ENCODE data around the gene PROKR1. TPM values are rescaled to one million over a fixed set of nuclear protein-coding genes. Genes with fewer than 3 reads are reported as not detected.
"Not testable (repeated sequence)": the region's sequence is repeated elsewhere in the genome, so short reads cannot be mapped to it uniquely, and the experiment has no call there.

Gene PROKR1
- total RNA-seq, 1 experiment from 2014 or later: 3.7 TPM

GRCh38 chr2:68671961-68672360, 28.6 kb downstream of the PROKR1 start:
- Histone ChIP-seq H3K4me3 (ENCODE audit: insufficient read depth, low read depth, low read length) (no peak overlapping the region), H3K27me3 (ENCODE audit: control insufficient read depth, insufficient read depth, low read length) (no peaks in the 10 kb centered on the region), H3K36me3 (replicated peaks; ENCODE audit: control insufficient read depth, insufficient read depth, low read length) (no peaks in the 10 kb centered on the region)
- no peak for DNase-seq

- Histone ChIP-seq H3K27me3 (ENCODE audit: control insufficient read depth, insufficient read depth, low read length) (no peaks in the 10 kb centered on the region), H3K4me3 (ENCODE audit: insufficient read depth, low read depth, low read length) (no peak overlapping the region), H3K36me3 (replicated peaks; ENCODE audit: control insufficient read depth, insufficient read depth, low read length) (no peaks in the 10 kb centered on the region)
- DNase-seq: no peak
Observed at GRCh38 chr2:68673631-68674030, 30.3 kb downstream of the PROKR1 start.

GRCh38 chr2:68675470-68675869, 32.1 kb downstream of the PROKR1 start:
- Histone ChIP-seq H3K36me3 (replicated peaks; ENCODE audit: control insufficient read depth, insufficient read depth, low read length) (no peaks in the 10 kb centered on the region), H3K4me3 (ENCODE audit: insufficient read depth, low read depth, low read length) (no peak overlapping the region), H3K27me3 (ENCODE audit: control insufficient read depth, insufficient read depth, low read length) (no peaks in the 10 kb centered on the region)
- DNase-seq: no peak

- H3K4me3 ChIP-seq (ENCODE audit: insufficient read depth, low read depth, low read length); H3K27me3 ChIP-seq (ENCODE audit: control insufficient read depth, insufficient read depth, low read length); H3K36me3 ChIP-seq (replicated peaks; ENCODE audit: control insufficient read depth, insufficient read depth, low read length); DNase-seq: not testable (repeated sequence)
Observed at GRCh38 chr2:68677837-68678236, 34.5 kb downstream of the PROKR1 start.

GRCh38 chr2:68679166-68679916, 36.0 kb downstream of the PROKR1 start:
- peak overlapping the region; percentile 34 for H3K4me3 ChIP-seq (ENCODE audit: insufficient read depth, low read depth, low read length)
- not testable (repeated sequence) for DNase-seq

GRCh38 chr2:68679917-68680267, 36.5 kb downstream of the PROKR1 start:
- not testable (repeated sequence) for DNase-seq; H3K4me3 ChIP-seq (ENCODE audit: insufficient read depth, low read depth, low read length); H3K36me3 ChIP-seq (replicated peaks; ENCODE audit: control insufficient read depth, insufficient read depth, low read length); H3K27me3 ChIP-seq (ENCODE audit: control insufficient read depth, insufficient read depth, low read length)

More at GRCh38 chr2:68679166-68679916, 36.0 kb downstream of the PROKR1 start:
- not testable (repeated sequence) for H3K27me3 ChIP-seq (ENCODE audit: control insufficient read depth, insufficient read depth, low read length); H3K36me3 ChIP-seq (replicated peaks; ENCODE audit: control insufficient read depth, insufficient read depth, low read length)

GRCh38 chr2:68684197-68684596, 40.8 kb downstream of the PROKR1 start:
- Histone ChIP-seq H3K27me3 (ENCODE audit: control insufficient read depth, insufficient read depth, low read length) (no peaks in the 10 kb centered on the region), H3K36me3 (replicated peaks; ENCODE audit: control insufficient read depth, insufficient read depth, low read length) (no peaks in the 10 kb centered on the region), H3K4me3 (ENCODE audit: insufficient read depth, low read depth, low read length) (no peak overlapping the region)
- DNase-seq: no peak

GRCh38 chr2:68686178-68686577, 42.8 kb downstream of the PROKR1 start:
- no peaks in the 10 kb centered on the region for H3K36me3 ChIP-seq (replicated peaks; ENCODE audit: control insufficient read depth, insufficient read depth, low read length)
- H3K27me3 ChIP-seq (ENCODE audit: control insufficient read depth, insufficient read depth, low read length): no peaks in the 10 kb centered on the region
- peak; percentile 49 for DNase-seq
- no peak overlapping the region for H3K4me3 ChIP-seq (ENCODE audit: insufficient read depth, low read depth, low read length)

GRCh38 chr2:68687018-68687417, 43.6 kb downstream of the PROKR1 start:
- Histone ChIP-seq H3K27me3 (ENCODE audit: control insufficient read depth, insufficient read depth, low read length) (no peaks in the 10 kb centered on the region), H3K4me3 (ENCODE audit: insufficient read depth, low read depth, low read length) (no peak overlapping the region), H3K36me3 (replicated peaks; ENCODE audit: control insufficient read depth, insufficient read depth, low read length) (no peaks in the 10 kb centered on the region)
- no peak for DNase-seq

GRCh38 chr2:68689553-68690537, 46.5 kb downstream of the PROKR1 start:
- H3K36me3 ChIP-seq (replicated peaks; ENCODE audit: control insufficient read depth, insufficient read depth, low read length): no peaks in the 10 kb centered on the region
- H3K27me3 ChIP-seq (ENCODE audit: control insufficient read depth, insufficient read depth, low read length): no peaks in the 10 kb centered on the region
- H3K4me3 ChIP-seq (ENCODE audit: insufficient read depth, low read depth, low read length): no peak overlapping the region
- DNase-seq: peak; percentile 11

- H3K27me3 ChIP-seq (ENCODE audit: control insufficient read depth, insufficient read depth, low read length): no peaks in the 10 kb centered on the region
- H3K4me3 ChIP-seq (ENCODE audit: insufficient read depth, low read depth, low read length): no peak overlapping the region
- H3K36me3 ChIP-seq (replicated peaks; ENCODE audit: control insufficient read depth, insufficient read depth, low read length): no peaks in the 10 kb centered on the region
- DNase-seq: no peak
Observed at GRCh38 chr2:68690851-68691250, 47.5 kb downstream of the PROKR1 start.

- Histone ChIP-seq H3K4me3 (ENCODE audit: insufficient read depth, low read depth, low read length) (no peak overlapping the region), H3K36me3 (replicated peaks; ENCODE audit: control insufficient read depth, insufficient read depth, low read length) (no peaks in the 10 kb centered on the region), H3K27me3 (ENCODE audit: control insufficient read depth, insufficient read depth, low read length) (no peaks in the 10 kb centered on the region)
- DNase-seq: no peak
Observed at GRCh38 chr2:68692511-68692910, 49.1 kb downstream of the PROKR1 start.

- H3K36me3 ChIP-seq (replicated peaks; ENCODE audit: control insufficient read depth, insufficient read depth, low read length): no peaks in the 10 kb centered on the region
- H3K4me3 ChIP-seq (ENCODE audit: insufficient read depth, low read depth, low read length): no peak overlapping the region
- DNase-seq: no peak
- H3K27me3 ChIP-seq (ENCODE audit: control insufficient read depth, insufficient read depth, low read length): no peaks in the 10 kb centered on the region
Observed at GRCh38 chr2:68693951-68694350, 50.6 kb downstream of the PROKR1 start.

GRCh38 chr2:68695971-68696370, 52.6 kb downstream of the PROKR1 start:
- H3K4me3 ChIP-seq (ENCODE audit: insufficient read depth, low read depth, low read length): no peak overlapping the region
- H3K27me3 ChIP-seq (ENCODE audit: control insufficient read depth, insufficient read depth, low read length): no peaks in the 10 kb centered on the region
- H3K36me3 ChIP-seq (replicated peaks; ENCODE audit: control insufficient read depth, insufficient read depth, low read length): no peaks in the 10 kb centered on the region
- DNase-seq: no peak

GRCh38 chr2:68696554-68696953, 53.2 kb downstream of the PROKR1 start:
- Histone ChIP-seq H3K27me3 (ENCODE audit: control insufficient read depth, insufficient read depth, low read length) (no peaks in the 10 kb centered on the region), H3K4me3 (ENCODE audit: insufficient read depth, low read depth, low read length) (no peak overlapping the region), H3K36me3 (replicated peaks; ENCODE audit: control insufficient read depth, insufficient read depth, low read length) (no peaks in the 10 kb centered on the region)
- DNase-seq: no peak
